HepG2 (cell line): ENCODE measurements around the gene PRDM11. TPM values are rescaled to one million over a fixed set of nuclear protein-coding genes. Genes with fewer than 3 reads are reported as not detected.

Experiments used
- ATAC-seq: fragments of 200-7000 bp; cut with Tn5 transposase; 3 replicates; pipeline ENCODE4 v1.9.1; 2020; ENCODE audit warnings: mild to moderate bottlenecking, moderate library complexity
- BruUV-seq: library from RNA; stranded (reverse); fragments of 400-500 nt; replicated peaks from 2 replicates; lab custom pipeline; 2021; lab: Mats Ljungman, UMichigan
- CTCF ChIA-PET: fragments of 300-600 bp; formaldehyde crosslinking; extraction: SDS; loops from one replicate; lab custom pipeline; 2021; ENCODE audit warnings: low total read pairs, inconsistent platforms, low intra/inter-chr PET ratio; lab: Yijun Ruan, JAX
- POLR2A ChIA-PET: fragments of 350-600 bp; sonication (Branson Sonifier 250); formaldehyde crosslinking; loops from one replicate; lab custom pipeline; 2020; ENCODE audit warnings: antibody characterized with exemption, inconsistent platforms; lab: Yijun Ruan, JAX
- DNase-seq: peaks from one replicate; pipeline ENCODE4 v3.0.0-alpha.2; 2015; ENCODE audit warnings: low spot score
- FAIRE-seq: peaks from 3 replicates; lab custom pipeline; 2011; peaks lifted over from hg19 to GRCh38; lab: Jason Lieb, UNC
- H2AFZ ChIP-seq: one replicate; pipeline ENCODE4 v1.6.1; 2011; ENCODE audit warnings: low read length, inconsistent platforms
- H3K27ac ChIP-seq: fragments of 300-600 bp; 3 replicates; pipeline ENCODE4 v1.8.0; 2011; ENCODE audit warnings: mixed run types, mild to moderate bottlenecking, mixed read lengths, low read length, inconsistent platforms; ENCODE audit not compliant: insufficient read depth; ENCODE audit errors: extremely low read length
- H3K27me3 ChIP-seq, 2 experiments: fragments of 200-600 bp in 1 of 2; 2 replicates in 1 of 2; 3 replicates in 1 of 2; pipeline versions ENCODE4 v1.6.0 to v1.8.0; 2011; ENCODE audit warnings: low read length in 2 of 2, mild to moderate bottlenecking in 2 of 2, moderate library complexity in 2 of 2, inconsistent platforms in 1 of 2; ENCODE audit not compliant: insufficient read depth in 2 of 2, control insufficient read depth in 1 of 2
- H3K36me3 ChIP-seq, 2 experiments: fragments of 200-600 bp in 1 of 2; replicated peaks in 1 of 2; 2 replicates in 1 of 2; 3 replicates in 1 of 2; pipeline versions ENCODE4 v1.5.1 to v1.8.0; 2011; ENCODE audit warnings: low read length in 2 of 2, inconsistent platforms in 1 of 2; ENCODE audit not compliant: insufficient read depth in 2 of 2, control insufficient read depth in 1 of 2
- H3K4me1 ChIP-seq: 2 replicates; pipeline ENCODE4 v1.5.1; 2012; ENCODE audit warnings: low read length, inconsistent platforms; ENCODE audit not compliant: insufficient read depth
- H3K4me2 ChIP-seq: 2 replicates; pipeline ENCODE4 v1.6.0; 2011; ENCODE audit warnings: low read depth, low read length, inconsistent platforms
- H3K4me3 ChIP-seq, 3 experiments: fragments of 200-600 bp in 1 of 3; sonication (generic), shearing (Covaris generic) in 1 of 3; replicated peaks in 1 of 3; 2 replicates each; pipeline ENCODE4 v1.5.1; 2011 to 2016; ENCODE audit warnings: low read length in 3 of 3, inconsistent platforms in 2 of 3, low read depth in 2 of 3, mild to moderate bottlenecking in 2 of 3, control low read depth in 1 of 3, mixed read lengths in 1 of 3; ENCODE audit not compliant: insufficient read depth in 1 of 3
- H3K79me2 ChIP-seq: one replicate; pipeline ENCODE4 v1.6.1; 2011; ENCODE audit warnings: low read length, inconsistent platforms; ENCODE audit not compliant: insufficient read depth
- H3K9ac ChIP-seq: 2 replicates; pipeline ENCODE4 v1.6.0; 2011; ENCODE audit warnings: mild to moderate bottlenecking, low read depth, low read length, inconsistent platforms; ENCODE audit not compliant: insufficient read depth
- H3K9me3 ChIP-seq: 2 replicates; pipeline ENCODE4 v1.5.1; 2012; ENCODE audit warnings: mild to moderate bottlenecking, low read length
- H4K20me1 ChIP-seq: 2 replicates; pipeline ENCODE4 v1.6.0; 2011; ENCODE audit warnings: inconsistent platforms, mild to moderate bottlenecking, low read length, moderate library complexity; ENCODE audit not compliant: insufficient read depth
- AGO1 ChIP-seq: fragments of 200-400 bp; formaldehyde crosslinking; IDR thresholded peaks from 2 replicates; pipeline ENCODE4 v1.6.1; 2017; ENCODE audit warnings: mild to moderate bottlenecking, low read depth, low read length, moderate library complexity; ENCODE audit not compliant: poor library complexity, severe bottlenecking
- BORCS8-MEF2B ChIP-seq: sonication (generic); formaldehyde crosslinking; IDR thresholded peaks from 2 replicates; pipeline ENCODE4 v1.8.0; 2022; ENCODE audit warnings: mild to moderate bottlenecking, missing genetic modification reagents
- FOXP4 ChIP-seq: sonication (generic); formaldehyde crosslinking; IDR thresholded peaks from 2 replicates; pipeline ENCODE4 v1.4.0; 2020; ENCODE audit warnings: missing genetic modification reagents
- HDAC6 ChIP-seq: fragments of 200-600 bp; sonication (generic); IDR thresholded peaks from 2 replicates; pipeline ENCODE4 v1.7.0; 2017; ENCODE audit warnings: mild to moderate bottlenecking, antibody characterized with exemption, low read length, low read depth
- MTA3 ChIP-seq: sonication (generic); formaldehyde crosslinking; IDR thresholded peaks from 2 replicates; pipeline ENCODE4 v1.4.0; 2020; ENCODE audit warnings: missing genetic modification reagents
- NFKBIZ ChIP-seq: IDR thresholded peaks from 2 replicates; pipeline ENCODE4 v1.6.1; 2018; ENCODE audit warnings: missing genetic modification reagents, missing compliant biosample characterization
- STAT5B ChIP-seq: sonication (generic); formaldehyde crosslinking; IDR thresholded peaks from 2 replicates; pipeline ENCODE4 v1.4.0; 2020; ENCODE audit warnings: missing genetic modification reagents
- TOE1 ChIP-seq: sonication (generic); formaldehyde crosslinking; IDR thresholded peaks from 2 replicates; pipeline ENCODE4 v1.4.0; 2020; ENCODE audit warnings: mild to moderate bottlenecking, missing genetic modification reagents
- WGBS: methylation state at CpG from one replicate; pipeline ENCODE4 v1.1.6; 2017; ENCODE audit warnings: low lambda C conversion rate; 5-methylcytosine and 5-hydroxymethylcytosine counted together
- in situ Hi-C: cut with HindIII; loops from 2 replicates; pipeline ENCODE4 v1.10.0; 2017; ENCODE audit warnings: low pct_unique_long_range_greater_than_20kb; ENCODE audit not compliant: extremely low pct_ligation_motif_present
- intact Hi-C: fragments of 100-400 bp; cut with micrococcal nuclease; formaldehyde crosslinking; loops from one replicate; pipeline ENCODE4 v1.10.0; 2022; ENCODE audit not compliant: unreplicated experiment
- polyA plus RNA-seq, 8 experiments: library from polyadenylated mRNA; depleted of rRNA in 3 of 8; stranded (reverse) in 7 of 8; unstranded in 1 of 8; fragments of >200 nt; fragmentation: Illumina TruSeq in 4 of 8; extraction: Trizol in 4 of 8; gene quantifications; 2 replicates each; pipeline versions ENCODE4 v1.2.1 to v1.2.3, GENCODE V29; 2011 to 2016; ENCODE audit warnings: low read depth in 4 of 8, missing spikeins in 1 of 8, mixed read lengths in 1 of 8; ENCODE audit not compliant: insufficient read depth in 1 of 8
- total RNA-seq, 5 experiments: library from RNA; depleted of rRNA; stranded (reverse); fragments of >200 nt; fragmentation: Illumina TruSeq; extraction: Trizol; gene quantifications; 2 replicates each; pipeline ENCODE4 v1.2.3, GENCODE V29; 2016; ENCODE audit warnings: low read depth in 1 of 5

The PRDM11 gene
- total and polyA plus RNA-seq, 2 of the 13 experiments (the other 11 are each of a cell fraction or from before 2014, with no cell fraction given) = 3.4 to 4.7 TPM

DNA sequence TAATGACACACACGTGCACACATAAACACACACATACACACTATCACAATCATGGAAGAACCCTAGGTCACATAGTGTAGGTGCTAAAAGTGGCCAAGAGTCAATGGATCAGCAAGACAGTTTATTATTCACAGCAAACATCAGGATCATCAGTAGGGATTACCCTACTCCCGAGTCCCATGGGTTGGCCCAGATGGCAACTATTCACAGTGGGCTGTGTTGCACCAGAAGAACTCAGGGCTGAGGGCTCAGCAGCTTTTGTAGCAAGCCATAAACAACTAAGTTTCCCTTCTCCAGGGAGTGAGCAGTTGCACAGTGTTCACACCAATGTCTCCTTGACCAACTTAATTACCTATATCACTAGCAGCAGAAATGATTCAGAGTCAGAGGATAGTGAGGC is 20.8 kb downstream of the PRDM11 start:
- Histone ChIP-seq H3K27ac (no peak overlapping the region), H3K4me3 (no peak overlapping the region), H4K20me1 (no peaks in the 10 kb centered on the region), H3K36me3 (no peaks in the 10 kb centered on the region), H3K9me3 (no peaks in the 10 kb centered on the region), H3K79me2 (no peaks in the 10 kb centered on the region), H3K9ac (no peak overlapping the region), H3K27me3 (no peaks in the 10 kb centered on the region), H3K4me1 (peaks cover 11% of the 10 kb centered on the region), H3K4me2 (no peak overlapping the region), H2AFZ (no peak overlapping the region)
- BruUV-seq = no TSS peak
- ChIA-PET POLR2A (no interaction called here), CTCF (no interaction called here)
- in situ Hi-C loops (no loop called here), intact Hi-C loops (no loop called here)
- no peak for TF ChIP-seq TOE1 (CRISPR knock-in tag)
- TF ChIP-seq MTA3 (CRISPR knock-in tag) = no peak
- no peak for TF ChIP-seq BORCS8-MEF2B (CRISPR knock-in tag)
- TF ChIP-seq AGO1 = no peak
- TF ChIP-seq NFKBIZ (CRISPR knock-in tag) = no peak
- no peak for TF ChIP-seq FOXP4 (CRISPR knock-in tag)
- TF ChIP-seq STAT5B (CRISPR knock-in tag) = no peak
- no peak for TF ChIP-seq HDAC6
- DNase-seq (no peak), FAIRE-seq (no peak), ATAC-seq (no peak)
- 57% methylated on average over 2 of the region's 2 CpGs for WGBS
